Lung (tissue), 12 donors: ENCODE data around the gene WDR19. TPM values are rescaled to one million over a fixed set of nuclear protein-coding genes. Genes with fewer than 3 reads are reported as not detected.
"Not testable (repeated sequence)": the region's sequence is repeated elsewhere in the genome, so short reads cannot be mapped to it uniquely, and the experiment has no call there.

Experiments used
- ATAC-seq: fragments of 200-7000 bp; cut with Tn5 transposase; one replicate; pipeline ENCODE4 v1.9.1; 2020; ENCODE audit warnings: moderate number of reproducible peaks; ENCODE audit not compliant: insufficient read depth, low FRiP score
- DNase-seq, 3 donors: peaks; one replicate each; pipeline ENCODE4 v3.0.0-alpha.2; 2013 to 2017
- H3K27ac ChIP-seq, 2 donors: one replicate each; pipeline ENCODE4 v1.5.1; 2013; ENCODE audit warnings: mild to moderate bottlenecking in 2 of 2, moderate library complexity in 2 of 2, control low read depth in 1 of 2, inconsistent platforms in 1 of 2, low read depth in 1 of 2, low read length in 1 of 2
- H3K27me3 ChIP-seq, 3 donors: one replicate each; pipeline ENCODE4 v1.5.1; 2013; ENCODE audit warnings: low read length in 2 of 3; ENCODE audit not compliant: control insufficient read depth in 3 of 3, insufficient read depth in 3 of 3
- H3K36me3 ChIP-seq, 4 donors: one replicate each; pipeline ENCODE4 v1.5.1; 2013; ENCODE audit warnings: low read length in 4 of 4, mild to moderate bottlenecking in 1 of 4, moderate library complexity in 1 of 4; ENCODE audit not compliant: control insufficient read depth in 4 of 4, insufficient read depth in 4 of 4
- H3K4me1 ChIP-seq, 5 donors: one replicate each; pipeline ENCODE4 v1.5.1; 2013; ENCODE audit warnings: low read length in 5 of 5, mild to moderate bottlenecking in 2 of 5, moderate library complexity in 1 of 5; ENCODE audit not compliant: control insufficient read depth in 5 of 5, insufficient read depth in 5 of 5
- H3K4me3 ChIP-seq: one replicate; pipeline ENCODE4 v1.5.1; 2013; ENCODE audit warnings: mild to moderate bottlenecking, control low read depth, moderate library complexity
- H3K9ac ChIP-seq, 2 donors: one replicate each; pipeline ENCODE4 v1.5.1; 2013; ENCODE audit warnings: low read length in 2 of 2, control low read depth in 1 of 2; ENCODE audit not compliant: insufficient read depth in 1 of 2
- H3K9me3 ChIP-seq, 4 donors: one replicate each; pipeline ENCODE4 v1.5.1; 2013; ENCODE audit warnings: low read length in 3 of 4, mild to moderate bottlenecking in 1 of 4, moderate library complexity in 1 of 4; ENCODE audit not compliant: control insufficient read depth in 4 of 4, insufficient read depth in 3 of 4
- CTCF ChIP-seq: IDR thresholded peaks from 2 replicates; pipeline ENCODE4 v1.5.1; 2012; ENCODE audit warnings: mild to moderate bottlenecking; ENCODE audit errors: control extremely low read depth, extremely low read depth
- WGBS, 2 donors: extraction: QIAGEN DNeasy Blood & Tissue Kit; methylation state at CpG; one replicate each; pipeline ENCODE4 v1.1.7; 2013; 5-methylcytosine and 5-hydroxymethylcytosine counted together
- polyA plus RNA-seq, 2 donors: library from polyadenylated mRNA; stranded (reverse); fragments of 200-250 nt; gene quantifications; one replicate each; pipeline ENCODE4 v1.2.1, GENCODE V29; 2013
- total RNA-seq, 2 donors: library from RNA; depleted of rRNA in 1 of 2; stranded (reverse); fragments of >200 nt in 1 of 2; gene quantifications; one replicate each; pipeline ENCODE4 v1.2.1, GENCODE V29; 2014 to 2021
- donor health status: control.
- donor health status: control.
- donor health status: Bipolar disorder and iron deficiency.
- donor health status: healthy.
- donor health status: DM: yes; HTN: yes; CAD: no.

WDR19 gene
- total and polyA plus RNA-seq, 4 donors = 14.4 to 75.4 (median 40.5) TPM

- peaks cover 0 to 16% (median 9%) of the 10 kb centered on the region in 4 donors for H3K36me3 ChIP-seq
- no peak for TF ChIP-seq CTCF
- no peaks in the 10 kb centered on the region for H3K27me3 ChIP-seq
- no peaks in the 10 kb centered on the region for H3K9me3 ChIP-seq
- H3K4me1 ChIP-seq = no peaks in the 10 kb centered on the region
- H3K4me3 ChIP-seq = no peak overlapping the region
- ATAC-seq (no peak), DNase-seq (peak in 1 of 3 donors; percentile 3)
- no peak overlapping the region for H3K9ac ChIP-seq
- no peak overlapping the region for H3K27ac ChIP-seq
- WGBS, 2 donors = 83 to 86% methylated on average over 1 to 2 of the region's 2 CpGs
Measured at GRCh38 chr4:39263895-39264294, 81.6 kb downstream of the WDR19 start.

DNA sequence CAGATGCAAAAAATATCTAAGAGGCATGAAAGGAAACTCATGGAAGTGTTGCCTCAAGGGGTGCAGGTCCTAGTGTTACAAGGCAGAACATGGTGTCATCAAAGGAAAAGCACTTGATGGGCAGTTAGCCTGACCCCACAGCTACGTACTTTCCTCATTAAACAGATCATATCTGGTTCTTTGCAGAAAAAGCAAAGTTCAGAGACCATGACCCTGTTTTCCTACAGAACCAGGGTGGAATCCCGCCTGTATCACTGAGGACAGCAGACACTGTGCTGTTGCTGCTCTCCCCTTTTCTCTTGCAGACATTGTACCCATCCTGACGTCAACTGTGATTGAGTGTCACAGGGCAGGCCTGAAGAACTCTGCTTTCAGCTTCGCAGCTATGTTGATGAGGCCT is 92.2 kb downstream of the WDR19 start:
- H3K36me3 ChIP-seq = peaks cover 27 to 50% (median 31%) of the 10 kb centered on the region in 4 donors
- WGBS, 2 donors = 96 to 98% methylated on average over 4 of the region's 4 CpGs

DNA sequence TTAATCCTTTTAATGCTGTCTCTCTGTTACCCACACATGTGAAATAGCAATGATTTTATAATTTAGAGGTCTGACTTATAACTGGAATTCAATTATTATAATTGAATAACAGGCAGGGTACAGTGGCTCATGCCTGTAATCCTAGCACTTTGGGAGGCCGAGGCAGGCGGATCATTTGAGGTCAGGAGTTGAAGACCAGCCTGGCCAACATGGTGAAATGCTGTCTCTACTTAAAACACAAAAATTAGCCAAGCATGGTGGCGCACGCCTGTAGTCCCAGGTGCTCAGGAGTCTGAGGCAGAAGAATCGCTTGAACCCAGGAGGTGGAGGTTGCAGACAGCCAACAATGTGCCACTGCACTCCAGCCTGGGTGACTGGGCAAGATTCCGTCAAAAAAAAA is 95.3 kb downstream of the WDR19 start:
- DNase-seq, H3K27ac ChIP-seq, ATAC-seq, H3K9me3 ChIP-seq, H3K9ac ChIP-seq, H3K4me1 ChIP-seq, H3K27me3 ChIP-seq, H3K4me3 ChIP-seq: not testable (repeated sequence)
- peaks cover 27 to 58% (median 39%) of the 10 kb centered on the region in 4 donors for H3K36me3 ChIP-seq
- WGBS, 2 donors = 91 to 95% methylated on average over 6 of the region's 6 CpGs

More for the DNA sequence above, 92.2 kb downstream of the WDR19 start:
- no peaks in the 10 kb centered on the region for H3K4me1 ChIP-seq
- H3K9ac ChIP-seq = no peak overlapping the region
- ATAC-seq = no peak
- H3K27ac ChIP-seq = no peak overlapping the region
- no peak overlapping the region for H3K4me3 ChIP-seq
- no peaks in the 10 kb centered on the region for H3K9me3 ChIP-seq
- no peak for DNase-seq
- no peaks in the 10 kb centered on the region for H3K27me3 ChIP-seq
- no peak for TF ChIP-seq CTCF

GRCh38 chr4:39278476-39278875 is 96.1 kb downstream of the WDR19 start:
- no peak for ATAC-seq
- H3K27ac ChIP-seq = no peak overlapping the region
- H3K4me1 ChIP-seq = no peaks in the 10 kb centered on the region
- H3K9ac ChIP-seq = no peak overlapping the region
- H3K9me3 ChIP-seq = no peaks in the 10 kb centered on the region
- TF ChIP-seq CTCF = no peak
- peaks cover 23 to 51% (median 32%) of the 10 kb centered on the region in 4 donors for H3K36me3 ChIP-seq
- H3K4me3 ChIP-seq = no peak overlapping the region
- DNase-seq = no peak
- 94 to 96% methylated on average over 9 of the region's 9 CpGs for WGBS, 2 donors
- no peaks in the 10 kb centered on the region for H3K27me3 ChIP-seq
